Naive thymus-derived CD8-positive, alpha-beta T cell (primary cell): Measurements from ENCODE around the gene CARD9. TPM values are rescaled to one million over a fixed set of nuclear protein-coding genes. Genes with fewer than 3 reads are reported as not detected.
A peak's percentile ranks its signal among the peaks of the same experiment; 100 is the strongest.
"Not testable (repeated sequence)": the region's sequence is repeated elsewhere in the genome, so short reads cannot be mapped to it uniquely, and the experiment has no call there.

Experiments
- ATAC-seq, 2 donors: fragments of 150-1000 bp; cut with Tn5 transposase in 1 of 2; sonication (Bioruptor Pico), chemical (Tn5 transposase) in 1 of 2; 1 replicate in 1 of 2; 2 replicates in 1 of 2; pipeline ENCODE4 v1.10.0; 2021; ENCODE audit warnings: mild to moderate bottlenecking in 2 of 2, moderate library complexity in 2 of 2
- POLR2A ChIA-PET: fragments of 350-600 bp; sonication (Branson Sonifier 250); formaldehyde crosslinking; loops from one replicate; lab custom pipeline; 2021; ENCODE audit warnings: antibody characterized with exemption; lab: Charles Lee
- DNase-seq, 10 donors: peaks; one replicate each; pipeline versions ENCODE4 v3.0.0 to v3.0.0-alpha.2; 2020 to 2022
- H3K27ac Mint-ChIP-seq, 10 donors: one replicate each; pipeline ENCODE4 v1.8.0; 2020 to 2022; ENCODE audit warnings: mild to moderate bottlenecking in 10 of 10, mixed read lengths in 10 of 10, moderate library complexity in 4 of 10, inconsistent platforms in 1 of 10
- H3K27me3 Mint-ChIP-seq, 5 donors: one replicate each; pipeline ENCODE4 v1.8.0; 2021 to 2022; ENCODE audit warnings: mixed read lengths in 5 of 5
- H3K36me3 Mint-ChIP-seq, 3 donors: one replicate each; pipeline ENCODE4 v1.8.0; 2020 to 2022; ENCODE audit warnings: mixed read lengths in 3 of 3, mild to moderate bottlenecking in 2 of 3, inconsistent platforms in 1 of 3
- H3K4me1 Mint-ChIP-seq, 4 donors: one replicate each; pipeline ENCODE4 v1.8.0; 2021 to 2022; ENCODE audit warnings: mixed read lengths in 4 of 4
- H3K4me3 Mint-ChIP-seq, 10 donors: one replicate each; pipeline ENCODE4 v1.8.0; 2020 to 2022; ENCODE audit warnings: mild to moderate bottlenecking in 10 of 10, mixed read lengths in 10 of 10, moderate library complexity in 6 of 10, inconsistent platforms in 1 of 10
- H3K9me3 Mint-ChIP-seq, 9 donors: one replicate each; pipeline ENCODE4 v1.8.0; 2020 to 2022; ENCODE audit warnings: mixed read lengths in 9 of 9, mild to moderate bottlenecking in 3 of 9, inconsistent platforms in 1 of 9, moderate library complexity in 1 of 9
- polyA plus RNA-seq, 3 donors: library from polyadenylated mRNA; unstranded; fragments of 300-500 nt; fragmentation: Illumina TruSeq; gene quantifications; one replicate each; pipeline ENCODE4 v1.2.3, GENCODE V29; 2021
- total RNA-seq, 8 experiments: library from RNA in 2 of 8; stranded (reverse) in 2 of 8; gene quantifications; one replicate each; pipeline ENCODE4 v1.2.3 and lab custom pipeline; 2021 to 2026

Gene CARD9
- total and polyA plus RNA-seq, 5 experiments from 2014 or later: 0.08 to 0.85 (median 0.21) TPM

- peak in 1 of 2 donors; percentile 19 for ATAC-seq
- POLR2A ChIA-PET: interaction anchor here (2.3 kb wide), 1 partner anchor 37 kb away, joined by 7 read pairs; the partner anchor contains the start of gene DNLZ
- peak overlapping the region; percentile 65 to 81 (median 70) for H3K4me3 Mint-ChIP-seq
- no peak for DNase-seq
- H3K9me3 Mint-ChIP-seq: no peaks in the 10 kb centered on the region
- peaks cover 2 to 20% (median 7%) of the 10 kb centered on the region in 4 donors for H3K4me1 Mint-ChIP-seq
- peaks cover 0 to 2% (median 0%) of the 10 kb centered on the region in 5 donors for H3K27me3 Mint-ChIP-seq
- no peaks in the 10 kb centered on the region for H3K36me3 Mint-ChIP-seq
- peak overlapping the region in 3 of 10 donors; percentile 49 to 65 (median 59) for H3K27ac Mint-ChIP-seq
Measured at GRCh38 chr9:136326761-136327303, 46.6 kb downstream of the CARD9 start.

- H3K36me3 Mint-ChIP-seq: no peaks in the 10 kb centered on the region
- peaks cover 0 to 2% (median 0%) of the 10 kb centered on the region in 5 donors for H3K27me3 Mint-ChIP-seq
- peak overlapping the region in 7 of 10 donors; percentile 11 to 80 (median 70) for H3K4me3 Mint-ChIP-seq
- H3K27ac Mint-ChIP-seq: peak overlapping the region in 1 of 10 donors; percentile 40
- no peaks in the 10 kb centered on the region for H3K9me3 Mint-ChIP-seq
- DNase-seq: no peak
- POLR2A ChIA-PET: interaction anchor here (2.3 kb wide), 1 partner anchor 37 kb away, joined by 7 read pairs; the partner anchor contains the start of gene DNLZ
- H3K4me1 Mint-ChIP-seq: peaks cover 2 to 20% (median 7%) of the 10 kb centered on the region in 4 donors
- ATAC-seq: no peak
Measured at GRCh38 chr9:136326061-136326760, 47.3 kb downstream of the CARD9 start.

- no peaks in the 10 kb centered on the region for H3K9me3 Mint-ChIP-seq
- POLR2A ChIA-PET: interaction anchor here (2.3 kb wide), 1 partner anchor 38 kb away, joined by 7 read pairs; the partner anchor contains the start of gene DNLZ
- peak overlapping the region in 3 of 10 donors; percentile 1 to 41 (median 10) for H3K4me3 Mint-ChIP-seq
- H3K36me3 Mint-ChIP-seq: no peaks in the 10 kb centered on the region
- peak overlapping the region in 1 of 10 donors; percentile 40 for H3K27ac Mint-ChIP-seq
- H3K27me3 Mint-ChIP-seq: peaks cover 0 to 2% (median 0%) of the 10 kb centered on the region in 5 donors
- peaks cover 2 to 20% (median 7%) of the 10 kb centered on the region in 4 donors for H3K4me1 Mint-ChIP-seq
- DNase-seq: no peak
- ATAC-seq: no peak
Measured at GRCh38 chr9:136325358-136325757, 48.1 kb downstream of the CARD9 start.

GRCh38 chr9:136324501-136325300 lies 48.8 kb downstream of the CARD9 start:
- Mint-ChIP-seq H3K4me3 (peak overlapping the region in 1 of 10 donors; percentile 1), H3K36me3 (no peaks in the 10 kb centered on the region), H3K27me3 (peaks cover 0 to 2% (median 0%) of the 10 kb centered on the region in 5 donors), H3K4me1 (peaks cover 2 to 20% (median 7%) of the 10 kb centered on the region in 4 donors), H3K27ac (peak overlapping the region in 1 of 10 donors; percentile 15), H3K9me3 (no peaks in the 10 kb centered on the region)
- POLR2A ChIA-PET: interaction anchor here (2.3 kb wide), 1 partner anchor 39 kb away, joined by 7 read pairs; the partner anchor contains the start of gene DNLZ
- DNase-seq (no peak), ATAC-seq (no peak)

GRCh38 chr9:136323371-136323789 lies 50.1 kb downstream of the CARD9 start:
- Mint-ChIP-seq H3K4me3 (no peak overlapping the region), H3K27me3 (no peaks in the 10 kb centered on the region), H3K9me3 (no peaks in the 10 kb centered on the region), H3K36me3 (no peaks in the 10 kb centered on the region), H3K27ac (no peak overlapping the region), H3K4me1 (peaks cover 0 to 15% (median 3%) of the 10 kb centered on the region in 4 donors)
- POLR2A ChIA-PET: no interaction called here
- DNase-seq: no peak
- ATAC-seq: peak in 1 of 2 donors; percentile 17

- H3K9me3 Mint-ChIP-seq: no peaks in the 10 kb centered on the region
- POLR2A ChIA-PET: no interaction called here
- H3K36me3 Mint-ChIP-seq: no peaks in the 10 kb centered on the region
- ATAC-seq: no peak
- H3K4me3 Mint-ChIP-seq: peak overlapping the region in 1 of 10 donors; percentile 20
- no peaks in the 10 kb centered on the region for H3K27me3 Mint-ChIP-seq
- DNase-seq: no peak
- peaks cover 0 to 15% (median 3%) of the 10 kb centered on the region in 4 donors for H3K4me1 Mint-ChIP-seq
- no peak overlapping the region for H3K27ac Mint-ChIP-seq
Measured at GRCh38 chr9:136322756-136323330, 50.6 kb downstream of the CARD9 start.

- no peaks in the 10 kb centered on the region for H3K27me3 Mint-ChIP-seq
- H3K36me3 Mint-ChIP-seq: no peaks in the 10 kb centered on the region
- peaks cover 0 to 13% (median 5%) of the 10 kb centered on the region in 4 donors for H3K4me1 Mint-ChIP-seq
- H3K27ac Mint-ChIP-seq: no peak overlapping the region
- no peak overlapping the region for H3K4me3 Mint-ChIP-seq
- H3K9me3 Mint-ChIP-seq: peaks cover 0 to under 1% (median 0%) of the 10 kb centered on the region in 9 donors
- ATAC-seq (no peak), DNase-seq (no peak)
- POLR2A ChIA-PET: no interaction called here
Measured at GRCh38 chr9:136321561-136321960, 51.9 kb downstream of the CARD9 start.

GRCh38 chr9:136320972-136321371 lies 52.5 kb downstream of the CARD9 start:
- H3K27me3 Mint-ChIP-seq, POLR2A ChIA-PET, ATAC-seq, H3K9me3 Mint-ChIP-seq, H3K27ac Mint-ChIP-seq, H3K4me3 Mint-ChIP-seq, DNase-seq, H3K36me3 Mint-ChIP-seq: not testable (repeated sequence)
- H3K4me1 Mint-ChIP-seq: peaks cover 0 to 15% (median 6%) of the 10 kb centered on the region in 4 donors

GRCh38 chr9:136319955-136320354 lies 53.5 kb downstream of the CARD9 start:
- POLR2A ChIA-PET, ATAC-seq, H3K27ac Mint-ChIP-seq, H3K4me3 Mint-ChIP-seq, H3K36me3 Mint-ChIP-seq, DNase-seq, H3K27me3 Mint-ChIP-seq: not testable (repeated sequence)
- peaks cover 0 to 14% (median 0%) of the 10 kb centered on the region in 9 donors for H3K9me3 Mint-ChIP-seq
- H3K4me1 Mint-ChIP-seq: peaks cover 0 to 16% (median 7%) of the 10 kb centered on the region in 4 donors

GRCh38 chr9:136319244-136319643 lies 54.2 kb downstream of the CARD9 start:
- H3K27ac Mint-ChIP-seq, H3K27me3 Mint-ChIP-seq, POLR2A ChIA-PET, DNase-seq, H3K4me3 Mint-ChIP-seq, ATAC-seq: not testable (repeated sequence)
- Mint-ChIP-seq H3K9me3 (peaks cover 0 to 14% (median 0%) of the 10 kb centered on the region in 9 donors), H3K4me1 (peaks cover 0 to 16% (median 7%) of the 10 kb centered on the region in 4 donors), H3K36me3 (peaks cover 0 to 11% (median 0%) of the 10 kb centered on the region in 3 donors)

- POLR2A ChIA-PET: no interaction called here
- Mint-ChIP-seq H3K9me3 (peaks cover 0 to 14% (median 0%) of the 10 kb centered on the region in 9 donors), H3K27me3 (no peaks in the 10 kb centered on the region), H3K4me3 (no peak overlapping the region), H3K27ac (no peak overlapping the region), H3K36me3 (peaks cover 0 to 11% (median 0%) of the 10 kb centered on the region in 3 donors), H3K4me1 (peaks cover 0 to 16% (median 7%) of the 10 kb centered on the region in 4 donors)
- DNase-seq (no peak), ATAC-seq (no peak)
Measured at GRCh38 chr9:136318776-136319241, 54.7 kb downstream of the CARD9 start.
